ENCODE measurements around the gene MYO1C.

- no peak for TF ChIP-seq EZH2phosphoT487 (IDR thresholded peaks at IDR 0.05; ENCODE audit: insufficient read depth, low read depth)
- TF ChIP-seq EZH2 (IDR thresholded peaks at IDR 0.05; ENCODE audit: insufficient read depth, poor library complexity, severe bottlenecking) = no peak
Observed at GRCh38 chr17:1518410-1518809, 25.9 kb upstream of the MYO1C start.
